ENCODE measurements around the gene HOXA6.

The HOXA6 gene

DNA sequence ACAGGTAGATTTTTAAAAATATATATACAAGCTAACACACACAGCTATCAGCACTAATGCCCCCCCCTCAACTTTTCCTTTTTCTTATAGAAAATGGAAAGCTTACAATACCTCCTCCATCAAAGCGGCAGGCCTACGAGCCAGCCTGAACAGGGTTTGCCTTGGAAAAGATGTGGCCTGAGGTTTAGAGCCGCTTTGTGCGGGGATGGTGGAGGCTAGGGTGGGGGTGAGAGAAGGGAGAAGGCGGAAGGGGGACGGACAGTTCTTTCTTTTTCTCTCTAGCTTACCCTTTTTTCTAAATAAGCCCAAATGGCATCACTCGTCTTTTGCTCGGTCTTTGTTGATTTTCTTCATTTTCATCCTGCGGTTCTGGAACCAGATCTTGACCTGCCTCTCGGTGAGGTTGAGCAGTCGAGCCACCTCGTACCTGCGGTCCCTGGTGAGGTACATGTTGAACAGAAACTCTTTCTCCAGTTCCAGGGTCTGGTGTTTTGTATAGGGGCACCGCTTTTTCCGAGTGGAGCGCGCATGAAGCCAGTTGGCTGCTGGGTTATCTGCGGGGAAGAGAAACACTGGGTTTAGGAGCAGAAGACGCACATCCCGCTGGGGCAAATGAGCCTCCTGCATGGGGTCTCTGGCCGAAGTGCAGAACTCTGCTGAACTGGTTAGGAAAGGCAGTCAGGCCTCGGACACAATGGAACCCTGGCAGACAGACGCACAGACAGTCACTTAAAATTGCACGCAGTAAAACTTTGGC is 15.9 kb upstream of the HOXA6 start:
- in situ Hi-C loops (cut with MboI; ENCODE audit: low sequenced_read_pairs) = no loop called here

DNA sequence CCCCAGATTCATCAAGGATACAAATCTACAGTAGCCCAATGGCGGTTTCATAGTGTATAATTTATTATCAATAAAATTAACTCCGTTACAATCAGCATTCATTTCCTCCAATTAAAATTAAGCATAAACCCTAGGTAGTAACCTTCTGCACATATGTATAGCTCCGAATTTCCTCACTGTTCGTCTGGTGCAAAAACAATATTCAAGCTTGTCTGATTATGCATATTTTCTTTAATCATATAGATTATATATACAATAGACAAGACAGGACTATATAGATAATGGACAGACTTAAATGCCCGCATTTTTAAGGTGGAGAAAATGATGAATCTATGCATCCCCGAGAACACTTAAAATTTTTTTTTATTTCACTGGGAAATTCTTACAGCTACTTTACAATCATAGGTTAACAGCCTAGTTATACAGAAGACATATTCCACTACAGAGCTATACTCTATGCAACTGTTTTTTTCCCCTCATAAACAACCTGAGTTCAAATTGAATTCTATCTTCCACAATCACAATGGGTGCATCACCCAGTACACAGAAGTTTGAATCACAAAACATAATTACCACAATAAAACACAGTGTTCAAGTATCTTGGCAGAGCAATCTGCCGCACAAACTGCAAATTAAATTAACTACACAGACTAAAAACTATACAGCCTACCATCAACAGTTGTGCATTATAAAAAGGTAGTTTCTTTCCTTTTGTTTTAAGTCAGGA is 15.2 kb upstream of the HOXA6 start:
- in situ Hi-C loops (cut with MboI; ENCODE audit: low sequenced_read_pairs) = no loop called here

GRCh38 chr7:27161721-27162560 is 14.4 kb upstream of the HOXA6 start:
- in situ Hi-C loops (cut with MboI; ENCODE audit: low sequenced_read_pairs) = no loop called here

GRCh38 chr7:27161214-27161720 is 13.7 kb upstream of the HOXA6 start:
- in situ Hi-C loops (cut with MboI; ENCODE audit: low sequenced_read_pairs) = no loop called here

DNA sequence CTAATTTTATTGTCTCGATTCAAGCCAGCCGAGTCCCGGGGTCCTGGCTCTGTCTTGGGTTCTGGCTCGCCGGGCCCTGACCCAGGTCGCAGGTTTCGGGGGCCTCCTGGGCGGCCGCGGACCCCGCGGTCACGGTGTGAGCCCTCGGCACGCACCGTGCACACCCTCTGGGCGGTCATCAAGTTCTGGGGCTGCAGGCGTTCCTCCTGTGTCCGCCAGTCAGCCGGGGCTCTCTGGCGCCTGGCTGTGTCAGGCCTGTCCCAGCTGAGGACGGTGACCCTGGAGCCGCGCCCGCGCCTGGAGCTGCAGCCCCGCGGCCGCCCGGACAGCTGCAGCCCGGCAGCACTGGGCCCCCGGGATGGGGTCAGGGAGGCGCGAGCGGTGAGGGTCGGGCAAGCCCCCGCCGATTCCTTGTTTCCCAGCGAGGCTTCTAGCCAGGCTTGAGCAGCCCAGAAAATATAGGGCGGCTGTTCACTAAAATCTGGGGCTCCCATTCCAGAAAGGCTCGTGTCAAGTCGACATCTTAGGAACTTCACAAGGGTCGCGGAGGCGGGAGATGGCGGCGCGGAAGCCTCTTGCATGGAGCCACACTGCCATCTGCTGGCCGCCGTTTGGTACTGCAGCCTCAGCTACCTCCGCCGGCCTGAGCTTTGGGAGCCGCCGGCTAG is 13.1 kb upstream of the HOXA6 start:
- in situ Hi-C loops (cut with MboI; ENCODE audit: low sequenced_read_pairs) = no loop called here

GRCh38 chr7:27160145-27160545 is 12.6 kb upstream of the HOXA6 start:
- in situ Hi-C loops (cut with MboI; ENCODE audit: low sequenced_read_pairs) = no loop called here

DNA sequence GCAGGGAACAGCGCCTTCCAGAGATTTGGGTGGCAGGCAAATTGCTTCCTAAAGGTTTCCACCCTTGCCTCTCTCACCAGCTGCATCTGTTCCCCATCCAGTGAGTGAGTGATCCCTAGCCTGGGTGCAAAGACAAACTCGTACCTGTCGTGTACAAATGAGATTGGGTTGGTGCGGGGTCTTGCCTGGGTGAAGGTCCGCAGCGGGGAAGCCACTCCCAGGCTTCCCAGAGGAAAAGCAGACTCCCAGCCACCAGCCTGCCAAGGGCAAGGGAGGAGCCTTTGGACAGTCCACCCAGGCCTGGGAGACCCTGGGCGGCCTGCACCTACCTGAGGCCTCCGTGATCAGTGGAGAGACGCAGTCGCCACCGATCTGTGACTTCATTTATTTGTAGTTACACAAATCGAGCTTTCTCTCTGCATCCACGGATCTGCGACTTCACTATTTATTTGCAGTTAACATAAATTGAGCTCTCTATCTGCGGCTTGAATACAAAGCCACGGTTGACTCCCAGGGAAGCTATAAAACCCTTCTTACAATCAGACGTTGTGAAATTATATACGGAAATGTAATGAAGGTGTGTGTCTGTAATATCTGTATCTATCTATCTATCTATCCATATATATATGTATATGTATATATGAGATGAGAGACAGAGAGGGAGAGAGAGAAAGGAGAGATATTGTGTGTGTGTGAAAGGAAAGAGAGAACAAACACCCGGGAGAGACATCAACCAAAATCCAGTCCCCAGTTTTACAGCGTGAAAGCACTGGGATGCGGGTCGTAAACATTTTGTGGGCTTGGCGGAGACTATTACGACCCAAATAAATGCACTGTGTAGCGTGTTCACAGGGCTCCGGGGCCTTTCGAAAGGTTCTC is 11.9 kb upstream of the HOXA6 start:
- in situ Hi-C loops (cut with MboI; ENCODE audit: low sequenced_read_pairs) = no loop called here

DNA sequence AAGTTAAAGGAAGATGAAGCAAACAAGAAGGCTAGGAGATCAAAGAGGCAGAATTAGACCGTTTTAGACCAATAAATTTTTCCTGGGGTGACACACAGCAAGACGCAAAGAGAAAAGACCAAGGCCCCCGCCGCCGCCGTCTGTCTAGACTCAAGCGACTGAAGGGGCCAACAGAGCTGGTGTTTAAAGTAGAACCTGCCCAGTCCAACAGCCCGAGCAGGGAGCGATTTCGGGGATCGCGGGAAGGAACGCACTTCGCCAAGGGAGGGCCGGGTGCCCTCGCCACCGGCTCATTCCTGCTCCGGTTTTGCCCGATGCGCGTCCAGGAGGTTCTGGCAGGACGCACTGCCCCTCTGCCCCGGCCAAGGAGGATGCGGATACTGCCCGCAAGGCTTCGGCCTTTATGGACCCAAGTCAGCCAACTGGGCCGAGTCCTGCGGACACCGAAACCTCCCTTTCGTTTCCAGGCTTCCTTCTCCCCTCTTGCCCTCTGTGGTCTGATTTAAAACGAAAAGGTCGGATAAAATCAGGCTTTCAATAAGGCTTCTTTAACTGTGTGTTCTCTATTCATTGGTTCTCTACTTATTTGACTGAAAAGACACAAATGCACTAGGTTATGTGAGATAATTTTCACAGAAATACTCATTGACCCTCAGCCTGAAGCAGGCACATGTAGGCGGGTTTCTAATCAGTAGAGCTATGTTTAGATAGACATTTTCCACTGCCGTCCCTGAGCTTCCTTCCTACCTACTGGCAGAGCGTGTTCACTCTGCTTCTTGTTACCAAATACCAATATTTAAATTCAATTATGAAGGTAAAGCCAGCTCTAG is 11.1 kb upstream of the HOXA6 start:
- in situ Hi-C loops (cut with MboI; ENCODE audit: low sequenced_read_pairs) = no loop called here

DNA sequence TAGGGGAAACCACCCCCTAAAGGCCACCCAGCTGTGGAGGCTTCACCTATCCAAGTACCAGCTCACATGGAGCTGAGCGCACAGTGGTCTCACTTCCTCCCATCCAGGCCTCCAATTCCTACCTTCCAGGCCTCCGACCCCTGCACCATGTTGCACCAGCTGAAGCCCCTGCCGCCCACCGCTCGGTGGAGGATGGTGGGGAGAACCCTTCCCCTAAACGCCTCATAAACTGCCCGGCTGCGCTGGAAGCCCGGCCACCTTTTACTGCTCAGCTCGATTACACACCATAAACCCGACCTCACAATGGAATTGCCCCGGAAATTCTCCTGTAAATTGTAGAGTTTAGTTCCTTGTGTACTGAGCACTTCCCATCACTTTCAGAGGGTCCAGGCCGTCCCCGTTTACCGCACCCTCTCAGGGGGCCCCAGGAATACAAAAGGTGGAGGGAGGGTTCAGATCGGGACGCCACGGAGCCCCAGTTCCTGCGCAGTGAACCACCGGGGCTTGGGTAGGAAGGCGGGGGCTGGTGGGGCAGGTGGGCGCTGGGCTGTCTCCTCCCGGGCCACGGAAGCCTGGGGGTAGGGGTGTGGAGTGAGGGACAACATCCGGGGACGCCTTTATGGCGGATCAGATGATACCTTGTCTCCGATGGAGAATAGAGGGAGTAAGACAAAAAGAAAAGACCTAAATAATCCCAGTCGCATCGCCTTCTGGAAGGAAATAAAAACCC is 10.3 kb upstream of the HOXA6 start:
- in situ Hi-C loops (cut with MboI; ENCODE audit: low sequenced_read_pairs) = no loop called here

- in situ Hi-C loops (cut with MboI; ENCODE audit: low sequenced_read_pairs) = no loop called here
Measured at GRCh38 chr7:27156916-27157701, 9.5 kb upstream of the HOXA6 start.

GRCh38 chr7:27156508-27156898 is 8.9 kb upstream of the HOXA6 start, which contains the start of gene HOXA7:
TSS of gene HOXA7 (minus strand) at chr7:27156675. CDS start at chr7:27156545, 130 bp downstream.
- in situ Hi-C loops (cut with MboI; ENCODE audit: low sequenced_read_pairs) = no loop called here

GRCh38 chr7:27155816-27156507 is 8.4 kb upstream of the HOXA6 start:
- in situ Hi-C loops (cut with MboI; ENCODE audit: low sequenced_read_pairs) = no loop called here

DNA sequence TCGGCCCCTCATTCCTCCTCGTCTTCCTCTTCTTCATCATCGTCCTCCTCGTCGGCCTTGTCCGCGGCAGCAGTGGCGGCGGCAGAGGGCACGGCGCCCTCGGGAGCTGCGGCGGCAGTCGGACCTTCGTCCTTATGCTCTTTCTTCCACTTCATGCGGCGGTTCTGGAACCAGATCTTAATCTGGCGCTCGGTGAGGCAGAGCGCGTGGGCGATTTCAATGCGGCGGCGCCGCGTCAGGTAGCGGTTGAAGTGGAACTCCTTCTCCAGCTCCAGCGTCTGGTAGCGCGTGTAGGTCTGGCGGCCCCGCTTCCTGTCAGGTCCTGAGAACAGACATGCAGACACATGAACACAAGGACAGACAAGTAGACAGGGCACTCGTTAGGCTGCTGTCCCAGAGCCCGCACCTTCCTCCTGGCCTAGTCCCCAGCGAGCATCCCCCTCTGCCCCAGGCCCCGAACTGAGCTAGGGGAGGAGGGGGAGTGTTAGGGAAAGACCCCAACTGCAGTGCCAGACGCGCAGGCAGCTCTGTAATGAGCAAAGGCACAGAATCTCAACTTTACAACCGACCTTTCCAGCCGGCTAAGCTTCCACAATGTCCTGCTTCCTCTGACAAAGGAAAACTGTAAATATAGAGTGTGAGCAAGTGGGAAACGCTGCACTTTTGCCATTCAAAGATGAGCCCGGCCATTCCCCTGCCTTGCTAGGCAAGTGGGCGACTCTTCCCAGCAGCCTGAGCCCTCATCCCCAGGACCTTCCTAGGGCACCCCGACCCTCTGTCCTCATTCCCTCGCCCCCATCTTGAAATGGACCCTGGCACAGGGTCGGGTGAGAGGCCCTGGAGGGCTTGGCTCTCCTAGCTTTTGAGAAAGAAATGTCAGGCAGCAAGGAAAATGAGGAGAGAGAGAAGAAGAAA is 7.6 kb upstream of the HOXA6 start:
- in situ Hi-C loops (cut with MboI; ENCODE audit: low sequenced_read_pairs) = no loop called here

DNA sequence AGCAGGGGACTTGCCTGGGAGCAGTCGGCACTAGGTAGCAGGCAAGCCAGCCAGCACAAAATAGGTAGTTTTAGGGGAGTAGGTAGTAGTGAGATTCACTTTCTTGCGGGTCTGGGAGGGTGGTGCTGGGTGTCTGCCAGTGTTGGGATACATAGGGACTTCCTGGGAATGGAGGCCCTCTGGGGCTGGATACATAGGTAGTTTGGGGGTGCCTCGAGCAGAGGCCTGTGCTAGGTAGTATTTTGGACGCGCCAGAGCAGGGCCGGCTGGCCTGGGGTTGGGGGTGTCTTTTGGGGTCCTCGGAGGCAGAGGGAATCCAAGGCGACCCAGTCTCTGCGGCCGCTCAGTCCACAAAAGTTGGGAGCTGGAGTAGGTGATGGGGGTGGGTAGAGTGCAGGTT is 6.8 kb upstream of the HOXA6 start:
- in situ Hi-C loops (cut with MboI; ENCODE audit: low sequenced_read_pairs) = no loop called here

DNA sequence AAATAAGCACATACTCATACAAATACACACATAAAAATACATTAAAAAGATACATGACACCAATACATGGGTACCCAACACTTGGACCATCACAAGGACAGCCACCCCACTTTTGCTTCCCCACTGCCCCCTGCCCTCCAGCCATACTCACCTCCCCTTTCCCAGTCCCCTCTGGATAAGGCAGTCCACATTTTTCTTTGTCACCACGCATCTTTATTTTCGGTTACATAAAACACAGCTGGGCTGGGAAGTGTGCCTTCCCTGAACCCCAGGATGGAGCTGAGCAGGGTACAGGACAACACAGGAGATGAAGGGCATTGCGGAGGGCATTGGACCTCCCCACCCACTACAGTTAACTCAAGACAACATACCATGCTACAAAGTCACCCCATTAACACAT is 6.0 kb upstream of the HOXA6 start:
- in situ Hi-C loops (cut with MboI; ENCODE audit: low sequenced_read_pairs) = no loop called here

Measured in hTERT RPE-1 (cell line).